HL-60 (cell line): ENCODE data around the gene TSC22D4.

Experiments
- DNase-seq, 2 experiments: peaks; one replicate each; pipeline ENCODE4 v3.0.0-alpha.2; 2010 to 2020; ENCODE audit warnings: low read depth in 1 of 2, low spot score in 1 of 2
- H3K27ac ChIP-seq: fragments of 250-450 bp; sonication (Bioruptor Pico); replicated peaks from 2 replicates; pipeline ENCODE4 v1.5.1; 2020; ENCODE audit warnings: mild to moderate bottlenecking, moderate library complexity
- H3K27me3 ChIP-seq: fragments of 250-450 bp; sonication (Bioruptor Pico); 2 replicates; pipeline ENCODE4 v1.5.1; 2021; ENCODE audit warnings: mild to moderate bottlenecking, moderate library complexity; ENCODE audit not compliant: insufficient read depth, poor library complexity, severe bottlenecking
- H3K4me3 ChIP-seq: replicated peaks from 2 replicates; pipeline ENCODE4 v1.5.1; 2011; ENCODE audit warnings: mild to moderate bottlenecking, control low read depth, low read length; ENCODE audit not compliant: insufficient read depth
- GABPA ChIP-seq: IDR thresholded peaks from 2 replicates; pipeline ENCODE4 v1.6.1; 2012; ENCODE audit warnings: low read depth
- POLR2AphosphoS5 ChIP-seq: IDR thresholded peaks from 2 replicates; pipeline ENCODE4 v1.6.1; 2012; ENCODE audit warnings: low read depth
- SPI1 ChIP-seq: IDR thresholded peaks from 2 replicates; pipeline ENCODE4 v1.6.1; 2012; ENCODE audit warnings: low read depth, mild to moderate bottlenecking, borderline replicate concordance
- TF ChIP-seq, protein P1 (sequence below): IDR thresholded peaks from 2 replicates; pipeline ENCODE4 v1.6.1; 2012; ENCODE audit warnings: low read depth; ENCODE audit not compliant: insufficient replicate concordance
- TF ChIP-seq, protein P2 (sequence below): IDR thresholded peaks from one replicate; pipeline ENCODE4 v1.5.1; 2011; ENCODE audit warnings: low read length, control low read depth, inconsistent platforms; ENCODE audit not compliant: insufficient read depth

The TSC22D4 gene

DNA sequence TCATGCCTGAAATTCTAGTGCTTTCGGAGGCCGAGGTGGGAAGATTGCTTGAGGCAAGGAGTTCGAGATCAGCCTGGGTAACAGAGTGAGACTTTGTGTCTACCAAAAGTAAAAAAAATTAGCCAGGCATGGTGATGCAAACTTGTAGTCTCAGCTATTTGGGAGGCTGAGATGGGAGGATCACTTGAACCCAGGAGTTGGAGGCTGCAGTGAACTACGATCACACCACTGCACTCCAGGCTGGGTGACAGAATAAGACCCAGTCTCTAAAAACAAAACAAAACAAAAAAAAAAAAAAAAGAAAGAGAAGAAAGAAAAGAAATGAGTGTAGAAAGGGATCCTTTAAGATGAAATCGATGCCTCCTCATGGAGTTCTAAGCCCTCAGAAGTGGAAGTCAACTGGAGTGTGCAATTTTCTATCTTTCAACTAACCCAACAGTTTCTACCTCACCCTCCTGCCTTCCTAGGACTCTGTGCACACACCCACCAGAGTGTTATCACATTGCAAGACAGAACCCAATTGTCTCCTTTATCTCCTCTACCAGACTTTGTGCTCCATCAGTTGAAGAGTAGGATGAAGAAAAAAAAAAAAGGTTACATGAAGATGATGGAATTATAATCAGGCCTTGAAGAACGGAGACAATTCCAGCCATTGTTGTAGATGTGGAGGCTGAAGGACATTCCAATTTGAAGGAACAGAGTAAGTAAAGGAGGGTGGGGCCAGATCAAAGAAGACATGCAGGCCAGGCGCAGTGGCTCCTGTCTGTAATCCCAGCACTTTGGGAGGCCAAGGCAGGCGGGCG is 31.6 kb upstream of the TSC22D4 start:
- no peak overlapping the region for H3K4me3 ChIP-seq
- TF ChIP-seq GABPA, result no peak
- TF ChIP-seq, protein P1, sequence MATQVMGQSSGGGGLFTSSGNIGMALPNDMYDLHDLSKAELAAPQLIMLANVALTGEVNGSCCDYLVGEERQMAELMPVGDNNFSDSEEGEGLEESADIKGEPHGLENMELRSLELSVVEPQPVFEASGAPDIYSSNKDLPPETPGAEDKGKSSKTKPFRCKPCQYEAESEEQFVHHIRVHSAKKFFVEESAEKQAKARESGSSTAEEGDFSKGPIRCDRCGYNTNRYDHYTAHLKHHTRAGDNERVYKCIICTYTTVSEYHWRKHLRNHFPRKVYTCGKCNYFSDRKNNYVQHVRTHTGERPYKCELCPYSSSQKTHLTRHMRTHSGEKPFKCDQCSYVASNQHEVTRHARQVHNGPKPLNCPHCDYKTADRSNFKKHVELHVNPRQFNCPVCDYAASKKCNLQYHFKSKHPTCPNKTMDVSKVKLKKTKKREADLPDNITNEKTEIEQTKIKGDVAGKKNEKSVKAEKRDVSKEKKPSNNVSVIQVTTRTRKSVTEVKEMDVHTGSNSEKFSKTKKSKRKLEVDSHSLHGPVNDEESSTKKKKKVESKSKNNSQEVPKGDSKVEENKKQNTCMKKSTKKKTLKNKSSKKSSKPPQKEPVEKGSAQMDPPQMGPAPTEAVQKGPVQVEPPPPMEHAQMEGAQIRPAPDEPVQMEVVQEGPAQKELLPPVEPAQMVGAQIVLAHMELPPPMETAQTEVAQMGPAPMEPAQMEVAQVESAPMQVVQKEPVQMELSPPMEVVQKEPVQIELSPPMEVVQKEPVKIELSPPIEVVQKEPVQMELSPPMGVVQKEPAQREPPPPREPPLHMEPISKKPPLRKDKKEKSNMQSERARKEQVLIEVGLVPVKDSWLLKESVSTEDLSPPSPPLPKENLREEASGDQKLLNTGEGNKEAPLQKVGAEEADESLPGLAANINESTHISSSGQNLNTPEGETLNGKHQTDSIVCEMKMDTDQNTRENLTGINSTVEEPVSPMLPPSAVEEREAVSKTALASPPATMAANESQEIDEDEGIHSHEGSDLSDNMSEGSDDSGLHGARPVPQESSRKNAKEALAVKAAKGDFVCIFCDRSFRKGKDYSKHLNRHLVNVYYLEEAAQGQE, result no peak
- no peak for TF ChIP-seq SPI1
- TF ChIP-seq POLR2AphosphoS5, result no peak
- TF ChIP-seq, protein P2, sequence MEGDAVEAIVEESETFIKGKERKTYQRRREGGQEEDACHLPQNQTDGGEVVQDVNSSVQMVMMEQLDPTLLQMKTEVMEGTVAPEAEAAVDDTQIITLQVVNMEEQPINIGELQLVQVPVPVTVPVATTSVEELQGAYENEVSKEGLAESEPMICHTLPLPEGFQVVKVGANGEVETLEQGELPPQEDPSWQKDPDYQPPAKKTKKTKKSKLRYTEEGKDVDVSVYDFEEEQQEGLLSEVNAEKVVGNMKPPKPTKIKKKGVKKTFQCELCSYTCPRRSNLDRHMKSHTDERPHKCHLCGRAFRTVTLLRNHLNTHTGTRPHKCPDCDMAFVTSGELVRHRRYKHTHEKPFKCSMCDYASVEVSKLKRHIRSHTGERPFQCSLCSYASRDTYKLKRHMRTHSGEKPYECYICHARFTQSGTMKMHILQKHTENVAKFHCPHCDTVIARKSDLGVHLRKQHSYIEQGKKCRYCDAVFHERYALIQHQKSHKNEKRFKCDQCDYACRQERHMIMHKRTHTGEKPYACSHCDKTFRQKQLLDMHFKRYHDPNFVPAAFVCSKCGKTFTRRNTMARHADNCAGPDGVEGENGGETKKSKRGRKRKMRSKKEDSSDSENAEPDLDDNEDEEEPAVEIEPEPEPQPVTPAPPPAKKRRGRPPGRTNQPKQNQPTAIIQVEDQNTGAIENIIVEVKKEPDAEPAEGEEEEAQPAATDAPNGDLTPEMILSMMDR, result no peak
- H3K27ac ChIP-seq, result no peak overlapping the region
- DNase-seq, result no peak
- H3K27me3 ChIP-seq, result no peaks in the 10 kb centered on the region

DNA sequence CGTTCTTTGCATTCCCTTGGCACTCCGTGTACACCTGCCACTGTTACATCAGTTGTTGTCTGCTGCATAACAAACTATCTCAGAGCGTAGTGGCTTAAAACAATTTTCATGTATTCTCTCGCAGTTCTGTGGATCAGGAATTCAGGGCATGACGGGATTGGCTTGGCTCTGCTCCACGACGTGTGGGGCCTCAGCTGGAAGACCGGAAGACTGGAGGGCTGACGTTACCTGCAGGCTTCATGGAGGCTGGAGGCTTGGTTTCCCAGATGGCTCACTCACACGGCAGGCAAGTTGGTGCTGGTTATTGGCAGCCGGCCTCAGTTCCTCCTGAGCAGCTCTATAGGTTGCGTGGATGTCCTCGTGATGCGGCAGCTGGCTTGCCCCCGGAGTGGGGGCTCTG is 30.2 kb upstream of the TSC22D4 start:
- no peaks in the 10 kb centered on the region for H3K27me3 ChIP-seq
- H3K27ac ChIP-seq, result no peak overlapping the region
- no peak for DNase-seq
- no peak overlapping the region for H3K4me3 ChIP-seq
- no peak for TF ChIP-seq SPI1
- no peak for TF ChIP-seq GABPA
- TF ChIP-seq POLR2AphosphoS5, result no peak
- TF ChIP-seq, protein P1, result no peak
- TF ChIP-seq, protein P2, result no peak

DNA sequence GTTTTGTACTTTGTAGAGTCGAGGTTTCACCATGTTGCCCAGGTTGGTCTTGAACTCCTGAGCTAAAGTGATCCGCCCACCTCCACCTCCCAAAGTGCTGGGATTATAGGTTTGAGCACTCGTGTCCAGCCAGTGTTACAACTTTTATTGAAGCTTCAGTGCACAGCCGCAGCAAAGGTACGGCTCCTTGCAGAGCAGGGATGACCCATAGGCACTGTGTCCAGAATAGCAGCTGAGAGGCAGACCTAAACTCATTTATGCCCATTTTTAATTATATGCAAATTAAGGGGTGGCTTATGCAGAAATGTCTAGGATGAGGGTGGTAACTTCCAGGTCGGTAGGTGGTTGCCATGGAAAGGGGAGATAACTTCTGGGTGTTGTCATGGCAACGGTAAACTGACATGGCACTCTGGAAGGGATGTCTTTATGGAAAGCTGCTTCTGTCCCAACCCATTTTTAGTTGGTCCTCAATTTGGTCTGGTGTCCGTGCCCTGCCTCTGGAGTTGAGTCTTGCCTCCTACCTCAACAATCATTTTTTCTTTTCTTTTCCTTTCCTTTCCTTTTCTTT is 27.4 kb upstream of the TSC22D4 start:
- TF ChIP-seq SPI1, result no peak
- no peak for TF ChIP-seq GABPA
- no peak for TF ChIP-seq POLR2AphosphoS5
- TF ChIP-seq, protein P2, result no peak
- TF ChIP-seq, protein P1, result no peak
- Histone ChIP-seq H3K4me3 (no peak overlapping the region), H3K27me3 (peaks cover 7% of the 10 kb centered on the region), H3K27ac (no peak overlapping the region)
- no peak for DNase-seq
